Activated B cell treated with CpG ODN at 0.5 μM for 24 hours (primary cell): ENCODE data around the gene POLR3C. TPM values are rescaled to one million over a fixed set of nuclear protein-coding genes. Genes with fewer than 3 reads are reported as not detected.

ENCODE experiments used
- ATAC-seq: fragments of 200-7000 bp; cut with Tn5 transposase; one replicate; pipeline ENCODE4 v1.10.0; 2021; ENCODE audit warnings: low read depth, mild to moderate bottlenecking, moderate library complexity
- CTCF ChIA-PET: fragments of 350-600 bp; sonication (Branson Sonifier 250); formaldehyde crosslinking; loops from one replicate; lab custom pipeline; 2021; ENCODE audit warnings: antibody characterized with exemption; lab: Charles Lee
- POLR2A ChIA-PET: fragments of 350-600 bp; sonication (Branson Sonifier 250); formaldehyde crosslinking; loops from one replicate; lab custom pipeline; 2021; ENCODE audit warnings: antibody characterized with exemption; lab: Charles Lee
- DNase-seq: peaks from one replicate; pipeline ENCODE4 v3.0.0; 2022
- H3K27ac Mint-ChIP-seq: one replicate; pipeline ENCODE4 v1.8.0; 2020; ENCODE audit warnings: mixed read lengths
- H3K27me3 Mint-ChIP-seq: one replicate; pipeline ENCODE4 v1.8.0; 2021; ENCODE audit warnings: mixed read lengths
- H3K36me3 Mint-ChIP-seq: one replicate; pipeline ENCODE4 v1.8.0; 2021; ENCODE audit warnings: low read depth, mixed read lengths
- H3K4me1 Mint-ChIP-seq: one replicate; pipeline ENCODE4 v1.8.0; 2021; ENCODE audit warnings: mixed read lengths
- H3K4me3 Mint-ChIP-seq: one replicate; pipeline ENCODE4 v1.8.0; 2020; ENCODE audit warnings: mild to moderate bottlenecking, mixed read lengths
- H3K9me3 Mint-ChIP-seq: one replicate; pipeline ENCODE4 v1.8.0; 2020; ENCODE audit warnings: mixed read lengths
- CTCF ChIP-seq: fragments of 200-600 bp; IDR thresholded peaks from one replicate; pipeline ENCODE4 v1.8.0; 2022; ENCODE audit warnings: antibody characterized with exemption, mild to moderate bottlenecking
- intact Hi-C: fragments of 100-400 bp; cut with micrococcal nuclease; formaldehyde crosslinking; loops from one replicate; pipeline ENCODE4 v1.15.1; 2024
- total RNA-seq: library from RNA; stranded (reverse); gene quantifications from 2 replicates; pipeline ENCODE4 v1.2.3, GENCODE V29; 2022

POLR3C gene
- total RNA-seq, 1 donor from 2014 or later = 51.2 TPM

DNA sequence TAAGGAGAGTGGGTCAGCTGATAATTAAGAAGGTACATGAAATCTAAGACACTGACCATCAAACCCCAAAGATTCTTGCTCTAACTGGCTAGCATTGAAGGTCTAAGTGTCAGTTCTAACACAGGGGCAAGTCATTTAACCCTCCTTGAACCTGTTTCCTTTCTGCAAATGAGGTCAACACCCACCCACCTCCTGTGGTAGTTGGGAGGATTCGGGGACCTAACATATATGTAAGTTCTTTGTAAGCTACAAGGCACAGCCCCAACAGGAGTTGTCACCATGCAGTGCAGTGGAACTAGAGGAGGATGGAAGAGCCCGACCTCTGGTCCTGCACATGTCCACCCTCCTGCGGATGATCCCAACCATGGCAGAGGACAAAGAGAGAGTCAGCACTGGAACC lies 23.8 kb downstream of the POLR3C start:
- Mint-ChIP-seq H3K4me1 (peaks cover 8% of the 10 kb centered on the region), H3K27me3 (no peaks in the 10 kb centered on the region), H3K27ac (no peak overlapping the region), H3K9me3 (no peaks in the 10 kb centered on the region), H3K4me3 (no peak overlapping the region), H3K36me3 (peaks cover 30% of the 10 kb centered on the region)
- TF ChIP-seq CTCF = no peak
- DNase-seq (no peak), ATAC-seq (no peak)
- CTCF ChIA-PET = interaction anchor here (0.6 to 5.4 kb wide), 4 partner anchors 11 to 120 kb away, joined by 3 to 98 read pairs (median 30); partner anchors contain the start of genes ANKRD35, ITGA10 and PIAS3
- intact Hi-C loops = no loop called here
- POLR2A ChIA-PET = interaction anchor here (0.5 to 5.4 kb wide), 3 partner anchors 10 to 122 kb away, joined by 4 to 151 read pairs (median 12); partner anchors contain the start of genes PIAS3, POLR3C and RNF115

- no peak for ATAC-seq
- CTCF ChIA-PET = interaction anchor here (0.8 to 5.4 kb wide), 3 partner anchors 8 to 115 kb away, joined by 3 to 54 read pairs (median 3); partner anchors contain the start of genes ANKRD34A, ITGA10 and POLR3GL
Measured at GRCh38 chr1:145849356-145850160, 25.6 kb downstream of the POLR3C start.

DNA sequence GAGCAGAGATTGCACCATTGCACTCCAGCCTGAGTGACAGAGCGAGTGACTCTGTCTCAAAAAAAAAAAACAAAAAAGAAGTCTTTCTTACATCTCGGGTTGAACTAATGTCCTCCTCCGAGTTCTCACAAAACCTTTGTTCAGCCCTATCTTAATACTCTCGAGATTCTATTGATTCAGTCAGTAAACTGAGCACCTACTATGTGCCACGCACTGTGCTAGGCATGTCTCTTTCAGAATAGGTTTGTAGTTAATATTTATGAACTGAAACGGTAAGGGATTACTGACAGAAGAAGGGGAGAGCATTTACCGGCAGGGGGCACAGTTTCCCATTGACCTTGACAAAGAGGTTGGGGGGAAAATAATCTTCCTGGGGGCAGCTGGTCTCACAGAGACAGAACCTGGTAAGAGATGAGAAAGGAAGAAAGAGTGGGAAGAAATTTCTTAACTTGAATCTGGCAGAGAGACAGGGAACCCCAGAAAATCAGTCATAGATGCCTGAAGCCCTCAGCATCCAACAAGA lies 31.5 kb downstream of the POLR3C start:
- ATAC-seq (no peak), DNase-seq (no peak)
- intact Hi-C loops = no loop called here
- Mint-ChIP-seq H3K36me3 (peaks cover 59% of the 10 kb centered on the region), H3K4me1 (peaks cover 14% of the 10 kb centered on the region), H3K4me3 (no peak overlapping the region), H3K27ac (no peak overlapping the region), H3K9me3 (no peaks in the 10 kb centered on the region), H3K27me3 (no peaks in the 10 kb centered on the region)
- ChIA-PET CTCF (interaction anchor here (1.3 kb wide), 1 partner anchor 10 kb away, joined by 6 read pairs; the partner anchor contains the start of gene NUDT17), POLR2A (interaction anchor here (0.7 to 1.0 kb wide), 2 partner anchors 37 to 72 kb away, joined by 3 read pairs; partner anchors contain the start of gene RBM8A)
- no peak for TF ChIP-seq CTCF

More at GRCh38 chr1:145849356-145850160, 25.6 kb downstream of the POLR3C start:
- no peak for TF ChIP-seq CTCF
- Mint-ChIP-seq H3K27ac (no peak overlapping the region), H3K36me3 (peaks cover 43% of the 10 kb centered on the region), H3K4me3 (no peak overlapping the region), H3K9me3 (no peaks in the 10 kb centered on the region), H3K27me3 (no peaks in the 10 kb centered on the region), H3K4me1 (peaks cover 8% of the 10 kb centered on the region)
- POLR2A ChIA-PET = interaction anchor here (1.3 to 5.4 kb wide), 2 partner anchors 8 to 9 kb away, joined by 4 to 151 read pairs; partner anchors contain the start of gene PIAS3
- intact Hi-C loops = no loop called here
- DNase-seq = no peak

- Mint-ChIP-seq H3K4me3 (no peak overlapping the region), H3K9me3 (no peaks in the 10 kb centered on the region), H3K4me1 (peaks cover 14% of the 10 kb centered on the region), H3K36me3 (peaks cover 47% of the 10 kb centered on the region), H3K27ac (no peak overlapping the region), H3K27me3 (no peaks in the 10 kb centered on the region)
- ChIA-PET POLR2A (interaction anchor here (1.0 to 4.3 kb wide), 7 partner anchors 10 to 179 kb away, joined by 3 to 151 read pairs (median 48); partner anchors contain the start of genes LIX1L, NUDT17, PEX11B and POLR3C), CTCF (interaction anchor here (1.2 to 6.4 kb wide), 4 partner anchors 8 to 61 kb away, joined by 3 to 98 read pairs (median 3); partner anchors contain the start of genes NUDT17 and PEX11B)
- no peak for DNase-seq
- no peak for ATAC-seq
- intact Hi-C loops = no loop called here
- no peak for TF ChIP-seq CTCF
Measured at GRCh38 chr1:145857170-145857569, 33.2 kb downstream of the POLR3C start.
